Fibroblast of skin of back (primary cell): ENCODE data around the gene FBXW5.
A peak's percentile ranks its signal among the peaks of the same experiment; 100 is the strongest.

Source experiments
- DNase-seq: peaks from one replicate; pipeline ENCODE4 v3.0.0-alpha.2; 2013

FBXW5 gene

DNA sequence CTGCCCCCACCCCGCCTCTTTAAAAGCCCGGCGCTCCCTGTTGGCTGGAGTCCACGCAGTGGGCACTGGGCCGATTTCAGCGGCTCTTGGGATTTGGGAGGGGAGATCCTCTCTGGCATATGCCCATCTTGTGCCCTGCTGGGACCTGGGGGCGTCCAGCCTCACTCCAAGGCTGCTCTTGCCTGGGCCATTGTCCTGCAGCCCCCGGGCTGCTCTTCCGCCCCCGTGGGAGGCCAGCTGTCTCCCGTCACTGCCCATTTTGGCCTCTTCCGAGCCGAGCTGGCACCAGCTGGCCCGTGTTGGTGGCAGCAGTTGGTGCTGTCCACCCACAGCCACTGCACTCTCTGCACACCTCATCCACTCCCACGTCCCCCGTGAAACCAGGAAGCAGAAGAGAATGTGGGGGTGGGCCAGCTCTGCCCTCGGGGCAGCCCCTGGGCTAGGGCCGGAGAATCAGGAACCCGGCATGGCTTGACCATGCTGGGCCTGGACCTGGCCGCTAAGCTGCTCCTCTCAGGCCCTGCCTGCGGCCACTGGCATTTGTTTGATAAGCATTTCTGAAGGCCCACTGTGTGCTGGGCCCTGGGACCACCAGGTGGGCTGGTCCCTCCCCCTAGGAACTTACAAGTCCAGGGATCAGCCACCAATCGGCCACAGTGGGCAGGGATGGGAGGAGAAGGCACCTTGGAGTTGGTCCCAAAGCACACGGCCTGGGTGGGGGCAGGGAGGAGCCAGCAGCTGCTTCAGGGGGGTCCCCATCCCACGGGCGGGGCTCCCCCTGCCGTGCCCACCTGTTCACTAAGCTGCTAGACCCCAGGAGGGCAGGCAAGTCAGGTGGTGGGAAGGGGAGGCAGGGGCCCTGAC, 2.7 kb upstream of the FBXW5 start:
- DNase-seq = no peak

DNA sequence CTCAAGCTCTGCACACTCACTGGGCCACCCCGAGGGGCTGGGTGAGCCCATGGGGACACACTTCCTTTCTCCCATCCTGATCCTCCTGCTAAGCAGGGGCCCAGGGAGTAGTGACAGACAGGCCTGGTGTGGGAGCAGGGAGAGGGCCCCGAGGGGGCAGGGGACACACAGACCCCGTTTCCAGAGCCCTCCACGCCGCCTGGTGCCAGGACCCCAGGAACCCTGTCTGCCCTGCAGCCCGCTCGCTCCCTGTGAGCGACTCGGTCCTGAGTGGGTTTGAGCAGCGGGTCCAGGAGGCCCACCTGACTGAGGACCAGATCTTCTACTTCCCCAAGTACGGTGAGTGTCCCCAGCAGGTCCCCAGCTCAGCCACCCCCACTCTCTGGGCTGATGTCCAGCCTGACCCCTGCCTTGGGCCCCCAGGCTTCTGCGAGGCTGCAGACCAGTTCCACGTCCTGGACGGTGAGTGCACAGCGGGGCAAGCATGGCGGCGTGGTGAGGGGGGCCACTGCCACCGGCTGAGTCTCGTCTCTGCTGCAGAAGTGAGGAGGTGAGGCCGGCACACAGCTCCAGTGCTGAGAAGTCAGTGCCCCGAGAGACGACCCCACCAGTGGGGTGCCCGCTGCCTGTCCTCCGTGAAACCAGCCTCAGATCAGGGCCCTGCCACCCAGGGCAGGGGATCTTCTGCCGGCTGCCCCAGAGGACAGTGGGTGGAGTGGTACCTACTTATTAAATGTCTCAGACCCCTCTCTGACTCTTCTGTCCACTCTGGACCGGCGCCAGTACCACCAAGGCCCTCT, 1.9 kb upstream of the FBXW5 start:
- no peak for DNase-seq

DNA sequence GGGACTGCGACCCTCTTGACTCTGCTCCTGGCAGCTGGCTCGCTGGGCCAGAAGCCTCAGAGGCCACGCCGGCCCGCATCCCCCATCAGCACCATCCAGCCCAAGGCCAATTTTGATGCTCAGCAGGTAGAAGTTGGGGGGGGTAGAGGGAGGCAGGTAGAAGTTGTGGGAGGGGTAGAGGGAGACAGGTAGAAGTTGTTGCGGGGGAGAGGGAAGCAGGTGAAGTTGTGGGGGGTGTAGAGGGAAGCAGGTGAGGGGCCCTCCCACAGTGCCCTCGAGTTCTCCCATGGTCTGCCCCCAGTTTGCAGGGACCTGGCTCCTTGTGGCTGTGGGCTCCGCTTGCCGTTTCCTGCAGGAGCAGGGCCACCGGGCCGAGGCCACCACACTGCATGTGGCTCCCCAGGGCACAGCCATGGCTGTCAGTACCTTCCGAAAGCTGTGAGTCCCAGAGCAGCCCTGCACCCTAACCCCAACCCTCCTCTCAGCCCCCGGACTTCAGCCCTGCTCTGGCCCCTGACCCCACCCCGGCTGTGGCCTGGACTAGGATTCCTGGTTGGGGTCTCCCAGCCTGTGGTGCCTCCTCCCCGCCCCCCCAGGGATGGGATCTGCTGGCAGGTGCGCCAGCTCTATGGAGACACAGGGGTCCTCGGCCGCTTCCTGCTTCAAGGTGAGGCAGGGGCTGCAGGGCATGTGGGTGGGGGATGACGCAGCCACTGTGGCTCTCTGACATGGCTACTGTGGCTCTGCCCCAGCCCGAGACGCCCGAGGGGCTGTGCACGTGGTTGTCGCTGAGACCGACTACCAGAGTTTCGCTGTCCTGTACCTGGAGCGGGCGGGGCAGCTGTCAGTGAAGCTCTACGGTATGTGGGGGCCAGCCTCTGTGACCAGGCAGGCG, 1.0 kb upstream of the FBXW5 start:
- no peak for DNase-seq

DNA sequence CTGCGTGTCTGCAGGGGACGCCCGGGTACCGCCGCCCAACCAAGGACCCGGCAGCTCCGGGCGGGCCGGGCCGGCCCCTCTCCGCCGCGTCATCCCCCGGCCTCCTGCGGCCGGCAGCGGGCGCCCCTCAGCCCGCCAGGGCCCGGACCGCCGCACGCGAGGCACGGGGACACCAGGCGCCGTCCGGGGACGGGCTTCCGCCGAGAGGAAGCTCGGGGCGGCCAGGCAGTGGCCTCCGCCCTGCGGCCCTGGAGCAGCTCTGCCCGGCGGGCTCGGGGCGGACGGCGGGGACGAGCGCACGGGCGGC, 373 bp downstream of the FBXW5 start:
- peak; percentile 68 for DNase-seq

DNA sequence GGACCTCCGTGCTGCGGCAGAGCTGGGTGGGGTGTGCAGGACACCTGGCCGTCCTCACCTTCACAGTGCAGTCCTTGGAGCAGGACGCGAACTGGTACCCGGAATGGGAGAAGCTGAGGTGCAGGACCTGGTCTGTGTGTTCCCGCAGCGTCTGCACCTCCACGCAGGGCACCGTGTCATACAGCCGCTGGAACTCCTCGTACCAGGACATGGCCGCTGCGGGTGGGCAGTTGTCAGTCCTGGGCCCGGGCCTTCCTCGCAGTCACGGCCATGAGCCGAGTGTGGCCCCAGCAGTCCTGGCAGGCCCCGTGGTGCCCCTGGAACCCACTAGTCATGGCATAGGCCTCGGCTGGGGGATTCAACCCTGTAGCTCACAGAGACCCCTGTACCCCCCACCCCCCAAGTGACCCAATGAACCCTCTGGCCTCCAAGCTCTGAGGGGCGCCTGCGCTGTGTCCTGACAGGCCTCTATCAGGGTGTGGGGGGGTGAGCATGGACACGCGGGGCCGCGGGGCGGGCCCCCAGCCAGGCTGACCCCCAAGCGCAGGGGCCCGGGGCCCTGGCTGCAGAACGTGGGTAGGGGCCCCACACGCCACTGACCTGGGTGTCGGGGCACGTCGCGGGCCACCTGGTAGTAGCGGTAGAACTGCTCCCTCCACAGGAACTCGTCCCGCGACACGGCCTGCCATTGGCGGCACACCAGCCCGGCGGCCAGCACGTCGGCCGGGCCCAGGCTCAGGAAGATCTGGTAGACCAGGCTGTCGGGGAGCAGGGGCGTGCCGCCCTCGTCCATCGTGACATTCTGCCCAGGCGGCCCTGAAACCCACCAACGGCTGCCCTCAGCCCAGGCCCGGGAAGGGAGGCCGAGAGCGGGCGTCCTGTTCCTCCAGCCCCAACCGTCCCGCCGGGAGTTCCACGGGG, 987 bp downstream of the FBXW5 start:
- DNase-seq = no peak

DNA sequence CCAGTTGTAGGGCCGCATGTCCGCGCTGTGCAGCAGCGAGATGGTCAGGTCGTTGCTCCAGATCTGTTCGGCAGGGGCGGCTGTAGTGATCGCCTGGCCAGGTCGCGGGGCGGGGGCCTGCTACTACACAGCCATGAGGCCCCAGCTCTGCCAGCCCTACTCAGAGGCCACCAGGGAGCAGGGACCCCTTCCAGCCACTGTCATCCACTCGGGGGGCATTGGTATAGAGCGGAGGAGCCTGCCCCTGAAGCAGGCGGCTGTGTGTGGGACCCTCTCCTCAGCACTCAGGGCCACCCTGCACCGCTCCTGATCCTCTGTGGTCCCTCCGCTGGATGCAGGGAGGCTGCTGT, 1.7 kb downstream of the FBXW5 start:
- no peak for DNase-seq

DNA sequence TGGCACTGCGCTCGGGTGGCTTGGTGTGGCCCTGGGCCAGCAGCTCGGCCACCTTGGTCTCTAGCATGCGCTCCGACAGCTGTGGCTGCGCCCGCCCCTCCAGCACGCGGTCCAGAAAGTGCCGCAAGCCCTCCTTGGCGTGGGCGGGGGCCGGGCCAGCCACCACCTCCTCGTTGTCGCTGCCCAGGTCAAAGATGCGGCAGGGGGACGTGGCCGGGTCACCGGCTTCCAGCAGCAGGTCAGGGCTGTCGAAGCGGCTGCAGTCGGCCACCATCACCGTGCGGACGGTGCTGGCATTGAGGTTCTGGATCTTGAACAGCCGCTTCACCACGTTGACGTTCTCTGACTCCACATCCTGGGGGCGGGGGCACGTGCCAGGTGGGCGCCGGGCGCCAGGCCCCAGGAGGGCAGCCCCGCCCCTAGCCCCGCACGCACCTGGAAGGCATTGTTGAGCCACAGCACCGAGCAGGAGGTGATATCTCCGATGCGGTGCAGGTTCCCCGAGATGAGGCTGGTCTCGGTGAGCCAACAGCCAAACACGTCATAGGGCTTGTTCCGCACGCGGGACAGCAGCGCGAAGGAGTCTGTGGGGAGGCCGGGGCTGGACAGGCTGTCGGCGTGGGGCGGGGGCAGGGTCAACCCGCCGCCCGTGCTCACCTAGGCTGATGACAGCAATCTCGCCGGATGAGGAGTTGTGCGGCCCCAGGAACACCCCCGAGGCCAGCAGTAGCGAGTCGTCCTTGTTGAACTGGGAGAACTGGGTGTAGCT, 2.2 kb downstream of the FBXW5 start:
- DNase-seq = no peak

DNA sequence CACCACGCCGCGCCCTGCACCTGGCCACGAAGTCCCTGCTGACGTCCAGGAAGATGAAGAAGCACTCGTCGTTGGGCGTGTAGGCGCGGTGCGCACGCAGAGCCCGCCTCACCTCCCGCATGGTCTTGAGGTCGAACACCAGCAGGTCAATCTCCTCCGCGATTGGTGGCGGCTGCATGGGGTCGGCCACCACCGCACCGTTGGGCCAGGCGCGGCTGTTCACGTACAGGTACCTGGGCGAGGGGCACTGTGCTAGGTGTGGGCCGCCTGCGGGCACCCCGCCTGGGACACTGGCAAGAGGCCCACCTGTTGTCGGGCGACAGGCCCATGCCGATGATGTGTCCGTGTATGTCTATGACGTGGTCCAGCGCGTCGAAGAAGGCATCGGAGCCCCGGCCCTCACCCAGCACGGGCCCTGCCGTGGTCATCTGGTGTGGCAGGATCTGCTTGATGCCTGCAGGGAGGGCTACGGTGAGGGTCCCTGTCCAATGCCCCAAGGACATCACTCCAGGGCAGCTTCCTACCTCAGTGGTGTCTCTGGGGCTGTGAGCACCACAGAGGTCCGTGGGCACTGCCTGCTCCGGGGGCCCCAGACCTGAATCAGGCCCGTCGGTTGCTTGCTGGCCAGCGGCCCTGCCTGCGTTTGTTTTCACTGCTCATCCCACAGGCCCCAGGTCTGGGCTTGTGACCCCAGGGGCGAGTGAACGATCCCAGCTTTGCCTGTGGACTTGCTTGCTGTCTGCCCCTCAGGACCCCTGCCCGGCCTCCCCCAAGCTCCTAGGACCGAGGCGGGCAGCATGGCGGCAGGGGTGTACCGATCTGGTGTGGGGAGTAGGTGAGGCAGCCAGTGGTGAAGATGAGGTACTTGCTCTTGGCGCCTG, 3.1 kb downstream of the FBXW5 start:
- no peak for DNase-seq

DNA sequence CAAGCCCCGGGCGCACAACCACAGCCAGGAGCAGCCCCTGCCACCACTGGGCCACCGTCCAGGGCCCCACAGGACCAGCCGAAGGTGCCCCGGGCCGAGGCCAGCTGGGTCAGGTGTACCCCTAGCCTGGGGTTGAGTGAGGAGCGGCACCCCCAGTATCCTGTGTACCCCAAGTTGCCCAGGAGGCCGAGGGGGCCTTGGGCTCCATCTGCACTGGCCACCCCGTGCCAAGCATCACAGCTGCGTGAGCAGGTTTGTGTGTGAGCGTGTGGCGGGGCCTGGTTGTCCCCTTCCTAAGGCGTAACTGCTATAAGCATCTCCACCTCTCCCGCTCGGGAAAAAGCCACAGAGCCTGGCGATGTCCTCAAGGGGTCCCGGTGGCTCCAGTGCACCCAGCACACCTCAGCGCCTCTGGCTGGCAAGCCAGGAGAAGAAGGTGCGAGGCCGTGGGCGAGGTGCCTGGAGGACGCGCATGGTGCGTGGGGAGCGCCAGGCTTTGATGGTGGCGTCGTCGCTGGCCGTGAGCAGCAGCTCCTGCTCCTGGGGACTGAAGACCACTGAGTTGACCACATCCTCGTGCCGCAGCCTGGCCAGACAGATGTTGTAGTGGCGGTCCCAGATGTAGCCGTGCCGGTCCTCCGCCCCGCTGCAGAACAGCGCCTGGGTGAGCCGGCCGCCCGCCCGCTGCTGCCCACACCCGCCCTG, 3.9 kb downstream of the FBXW5 start:
- DNase-seq = no peak

DNA sequence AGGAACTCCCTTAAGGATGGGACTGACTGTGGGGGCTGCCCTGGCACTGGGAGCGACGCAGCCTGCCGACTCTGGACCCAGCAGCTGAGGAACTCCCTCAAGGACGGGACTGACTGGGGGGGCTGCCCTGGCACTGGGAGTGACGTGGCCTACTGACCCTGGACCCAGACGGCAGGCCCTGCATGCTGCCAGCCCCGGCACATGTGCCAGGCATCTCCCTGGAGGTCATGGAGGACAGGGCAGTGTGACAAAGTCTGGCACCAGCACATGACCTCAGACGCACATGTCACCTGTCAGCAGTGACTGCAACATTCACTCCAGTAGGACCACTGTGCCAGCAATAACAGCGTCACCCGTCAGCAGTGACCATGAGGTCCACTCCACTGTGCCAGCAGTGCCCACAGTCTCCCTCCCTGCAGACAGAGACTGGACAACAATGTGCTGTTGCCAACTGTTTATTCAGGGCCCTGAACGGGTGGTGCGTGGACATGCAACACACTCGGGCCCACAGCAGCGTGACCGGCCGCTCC, 4.5 kb downstream of the FBXW5 start:
- DNase-seq = no peak

DNA sequence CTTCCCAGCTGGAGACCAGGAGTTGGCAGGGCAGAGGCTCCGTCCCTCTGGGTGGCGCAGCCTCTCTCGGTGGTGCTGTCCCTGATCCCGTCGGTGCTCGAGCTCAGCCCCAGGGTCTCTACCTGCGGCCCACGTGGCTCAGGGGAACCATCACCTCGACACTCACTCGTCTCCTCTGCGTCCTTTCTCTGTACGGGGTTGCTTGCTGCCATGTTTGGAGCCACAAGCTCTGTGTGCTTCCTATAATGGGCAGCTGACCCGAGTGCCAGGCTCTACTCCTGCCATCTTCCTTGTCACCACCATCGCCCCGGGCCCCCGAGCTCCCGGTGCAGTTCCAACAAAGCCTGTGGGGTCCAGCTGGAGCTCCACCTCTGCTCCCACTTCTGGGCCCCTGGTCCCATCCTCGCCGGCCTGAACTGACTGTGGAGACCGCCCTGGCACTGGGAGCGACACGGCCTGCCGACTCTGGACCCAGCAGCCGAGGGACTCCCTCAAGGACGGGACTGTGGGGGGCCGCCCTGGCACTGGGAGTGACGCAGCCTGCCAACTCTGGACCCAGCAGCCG, 5.0 kb downstream of the FBXW5 start:
- no peak for DNase-seq

DNA sequence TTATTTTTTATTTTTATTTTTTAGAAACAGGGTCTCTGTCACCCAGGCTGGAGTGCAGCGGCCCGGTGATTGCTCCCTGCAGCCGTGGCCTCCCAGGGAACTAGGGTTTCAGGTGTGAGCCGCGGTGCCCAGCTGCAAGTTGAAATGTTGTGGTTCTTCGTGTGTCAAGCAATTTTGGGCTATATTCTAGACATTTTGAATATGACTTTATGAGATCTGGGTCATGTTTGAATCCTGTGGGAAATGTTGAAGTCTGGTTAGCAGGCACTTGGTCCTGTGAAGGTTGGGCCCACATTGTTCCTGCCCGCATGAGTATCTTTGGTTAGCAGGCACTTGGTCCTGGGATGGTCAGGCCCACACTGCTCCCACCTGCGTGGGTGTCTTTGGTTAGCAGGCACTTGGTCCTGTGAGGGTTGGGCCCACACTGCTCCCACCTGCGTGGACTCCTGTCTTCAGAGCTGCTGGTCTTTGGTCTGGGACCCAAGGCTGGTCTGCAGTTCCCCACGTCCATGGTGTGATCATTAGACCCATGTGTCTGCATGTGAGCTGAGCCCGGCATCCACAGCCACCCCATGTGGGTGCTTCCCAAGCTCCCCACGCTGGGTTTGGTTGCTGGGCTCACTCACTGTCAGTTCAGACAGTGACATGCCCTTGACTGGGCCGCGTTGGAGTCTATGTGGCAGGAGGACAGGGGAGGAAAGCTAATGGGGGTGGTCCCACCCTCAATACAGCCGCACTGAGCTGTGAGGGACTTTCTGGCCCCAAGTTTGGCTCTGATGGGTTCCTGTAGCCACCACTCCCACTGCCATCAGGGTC, 7.1 kb downstream of the FBXW5 start:
- no peak for DNase-seq

DNA sequence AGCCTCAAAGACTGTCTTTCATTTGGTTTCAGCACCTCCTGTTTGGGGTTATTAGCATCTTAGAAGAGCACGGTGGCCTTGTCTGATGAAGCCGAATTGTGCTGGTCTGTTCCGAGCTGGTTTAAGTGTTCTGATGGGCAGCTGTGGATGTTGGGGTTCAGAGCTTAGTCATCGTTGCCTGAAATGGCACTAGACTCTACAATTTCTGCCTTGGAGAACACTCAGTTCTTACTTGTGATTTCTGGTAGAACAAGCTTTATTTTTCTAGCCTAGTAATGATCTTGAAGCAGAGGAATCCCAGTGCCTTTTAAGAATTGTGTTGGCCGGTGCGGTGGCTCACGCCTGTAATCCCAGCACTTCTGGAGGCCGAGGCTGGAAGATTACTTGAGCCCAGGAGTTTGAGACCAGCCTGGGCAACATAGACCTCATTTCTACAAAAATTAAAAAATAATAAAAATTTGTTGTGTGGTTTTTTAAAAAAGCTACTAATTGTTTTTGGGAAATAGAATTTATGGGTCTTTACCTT, 7.8 kb downstream of the FBXW5 start:
- no peak for DNase-seq

DNA sequence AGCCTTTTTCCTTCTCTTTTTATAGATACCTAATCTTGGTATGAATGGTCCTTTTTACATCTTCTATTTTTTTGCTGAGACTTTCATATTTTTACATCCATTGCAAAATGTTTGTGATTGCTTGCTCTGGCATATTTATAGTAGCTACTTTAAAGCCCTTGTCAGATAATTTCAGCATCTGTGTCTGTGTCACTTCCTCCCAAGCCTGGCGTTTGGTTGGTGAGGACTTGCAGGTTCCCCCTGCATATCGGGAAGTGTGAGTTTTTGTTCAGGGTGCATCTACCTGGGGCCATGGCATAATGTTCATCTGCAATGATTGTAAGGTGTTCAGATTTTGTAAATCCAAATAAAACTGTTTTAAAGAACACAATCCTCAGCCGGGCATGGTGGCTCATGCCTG, 8.9 kb downstream of the FBXW5 start:
- DNase-seq = no peak

DNA sequence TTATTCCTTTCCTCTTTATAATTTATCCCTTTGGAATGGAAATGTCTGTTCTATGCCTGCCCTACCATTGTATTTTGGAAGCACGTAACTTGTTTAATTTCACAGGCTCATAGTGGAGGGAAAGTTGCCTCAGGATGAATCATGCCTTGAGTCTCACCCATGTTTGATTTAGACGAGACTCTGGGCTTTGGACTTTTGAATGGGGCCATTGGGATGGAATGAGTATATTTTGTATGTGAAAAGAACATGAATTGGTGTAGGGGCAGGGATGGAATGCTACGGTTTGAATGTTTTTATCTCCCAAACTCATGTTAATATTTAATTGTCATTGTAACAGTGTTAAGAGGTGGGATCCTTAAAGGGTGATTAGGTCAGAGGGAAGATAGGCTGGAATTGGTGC, 10.3 kb downstream of the FBXW5 start:
- DNase-seq = no peak

DNA sequence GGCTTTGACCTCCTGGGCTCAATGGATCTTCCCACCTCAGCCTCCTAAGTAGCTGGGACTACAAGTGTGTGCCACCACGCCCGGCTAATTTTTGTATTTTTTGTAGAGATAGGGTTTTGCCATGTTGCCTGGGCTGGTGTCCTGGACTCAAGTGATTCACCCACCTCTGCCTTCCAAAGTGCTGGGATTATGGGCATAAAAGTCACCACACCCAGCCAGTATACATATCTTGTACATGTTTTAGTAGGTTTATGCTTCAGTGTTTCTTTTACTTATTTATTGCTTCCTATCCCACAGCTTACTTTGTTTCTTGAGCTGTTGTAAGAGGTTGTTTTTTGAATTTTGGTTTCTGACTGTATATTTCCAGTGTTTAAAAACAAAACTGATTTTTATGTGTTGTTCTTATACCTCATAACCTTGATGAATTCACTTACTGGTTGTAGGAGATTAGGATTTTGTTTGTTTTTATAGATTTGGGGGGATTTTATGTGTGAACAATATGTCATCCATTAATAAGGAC, 12.9 kb downstream of the FBXW5 start:
- no peak for DNase-seq

DNA sequence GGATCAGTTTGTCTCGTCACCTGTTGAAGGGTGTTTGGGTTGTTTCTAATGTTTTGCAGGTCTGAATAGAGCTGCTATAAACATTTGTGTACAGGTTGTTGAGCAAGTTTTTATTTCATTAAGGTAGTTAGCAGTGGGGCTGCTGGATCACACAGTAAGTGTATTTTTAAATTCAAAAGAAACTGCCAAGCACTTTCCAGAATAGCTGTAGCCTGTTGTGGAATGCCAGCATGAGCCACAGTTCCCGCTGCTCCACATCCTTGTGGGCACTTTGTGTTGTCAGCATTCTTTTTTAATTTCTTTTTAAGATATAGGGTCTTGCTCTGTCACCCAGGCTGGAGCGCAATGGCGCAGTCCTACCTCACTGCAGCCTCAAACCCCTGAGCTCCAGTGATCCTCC, 14.5 kb downstream of the FBXW5 start:
- DNase-seq = no peak

DNA sequence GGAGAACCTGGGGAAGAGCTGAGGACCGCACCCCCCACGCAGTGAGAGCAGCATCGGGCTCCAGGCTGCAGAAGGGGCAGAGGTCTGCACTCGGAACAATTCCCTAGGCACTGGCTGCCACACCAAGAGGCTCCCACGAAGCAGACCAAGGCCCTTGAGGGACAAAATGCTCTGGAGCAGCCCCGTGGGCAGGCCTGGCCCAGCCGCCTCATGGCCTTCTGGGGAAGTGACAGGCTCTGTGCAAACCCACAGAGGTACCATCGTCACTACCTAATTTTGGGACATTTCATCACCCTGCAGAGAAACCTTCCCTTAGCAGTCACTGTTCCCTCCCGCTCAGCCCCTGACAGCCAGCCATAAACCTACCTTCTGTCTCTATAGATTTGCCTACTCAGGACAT, 15.9 kb downstream of the FBXW5 start:
- no peak for DNase-seq
